H1 (cell line): ENCODE data around the gene MED12L. TPM values are rescaled to one million over a fixed set of nuclear protein-coding genes. Genes with fewer than 3 reads are reported as not detected.

Experiments used
- ATF2 ChIP-seq: IDR thresholded peaks from 2 replicates; pipeline ENCODE4 v1.6.1; 2012; ENCODE audit warnings: low read length, inconsistent platforms
- BCL11A ChIP-seq, 2 experiments: IDR thresholded peaks; one replicate each; pipeline ENCODE4 v1.6.1; 2011; ENCODE audit warnings: low read depth in 2 of 2, low read length in 2 of 2, mild to moderate bottlenecking in 2 of 2
- CHD2 ChIP-seq: IDR thresholded peaks from 2 replicates; pipeline ENCODE4 v1.6.1; 2012; ENCODE audit warnings: low read length, improper control_type of control experiment
- CTBP2 ChIP-seq: IDR thresholded peaks from 2 replicates; pipeline ENCODE4 v1.7.0; 2011; ENCODE audit warnings: borderline replicate concordance, mild to moderate bottlenecking, moderate library complexity, mixed read lengths, low read length; ENCODE audit not compliant: insufficient read depth, insufficient read length
- CTCF ChIP-seq, 3 experiments: IDR thresholded peaks; 1 replicate in 2 of 3; 2 replicates in 1 of 3; pipeline versions ENCODE4 v1.5.1 to v1.6.1; 2011; ENCODE audit warnings: low read length in 3 of 3, mild to moderate bottlenecking in 3 of 3, inconsistent platforms in 2 of 3, low read depth in 1 of 3, moderate library complexity in 1 of 3; ENCODE audit not compliant: insufficient read depth in 1 of 3; ENCODE audit errors: control extremely low read depth in 1 of 3
- EGR1 ChIP-seq: IDR thresholded peaks from 2 replicates; pipeline ENCODE4 v1.6.1; 2011; ENCODE audit warnings: low read depth, low read length, borderline replicate concordance
- EP300 ChIP-seq, 2 experiments: IDR thresholded peaks; 1 replicate in 1 of 2; 2 replicates in 1 of 2; pipeline ENCODE4 v1.6.1; 2011 to 2012; ENCODE audit warnings: low read depth in 2 of 2, low read length in 2 of 2, mild to moderate bottlenecking in 2 of 2, borderline replicate concordance in 1 of 2, inconsistent platforms in 1 of 2, moderate library complexity in 1 of 2
- JUN ChIP-seq: IDR thresholded peaks from 2 replicates; pipeline ENCODE4 v1.6.1; 2011; ENCODE audit warnings: low read depth, mild to moderate bottlenecking, improper control_type of control experiment, low read length
- JUND ChIP-seq: IDR thresholded peaks from 2 replicates; pipeline ENCODE4 v1.6.1; 2011; ENCODE audit warnings: mild to moderate bottlenecking, improper control_type of control experiment, low read length
- KDM1A ChIP-seq: fragments of 200-600, 300-600 bp; sonication (generic); IDR thresholded peaks from 2 replicates; pipeline ENCODE4 v1.7.1; 2016; ENCODE audit warnings: mild to moderate bottlenecking, low read length, borderline replicate concordance
- PHF8 ChIP-seq: fragments of 200-600 bp; sonication (generic); conservative IDR thresholded peaks from 2 replicates; pipeline ENCODE4 v1.7.1; 2012; ENCODE audit warnings: low read depth, mild to moderate bottlenecking, inconsistent platforms, low read length, moderate library complexity
- POLR2A ChIP-seq, 2 experiments: IDR thresholded peaks; 1 replicate in 1 of 2; 2 replicates in 1 of 2; pipeline ENCODE4 v1.6.1; 2011; ENCODE audit warnings: low read depth in 2 of 2, low read length in 2 of 2, mild to moderate bottlenecking in 2 of 2; ENCODE audit errors: control extremely low read depth in 1 of 2
- SP4 ChIP-seq: IDR thresholded peaks from 2 replicates; pipeline ENCODE4 v1.6.1; 2012; ENCODE audit warnings: low read length, inconsistent platforms
- SRF ChIP-seq: IDR thresholded peaks from 2 replicates; pipeline ENCODE4 v1.6.1; 2011; ENCODE audit warnings: mild to moderate bottlenecking, low read depth, low read length, moderate library complexity
- SUZ12 ChIP-seq: fragments of 200-600 bp; sonication (generic); IDR thresholded peaks from 2 replicates; pipeline ENCODE4 v1.6.1; 2012; ENCODE audit warnings: mild to moderate bottlenecking, inconsistent platforms, low read length, moderate library complexity, mixed read lengths
- TEAD4 ChIP-seq: IDR thresholded peaks from 2 replicates; pipeline ENCODE4 v1.6.1; 2012; ENCODE audit warnings: low read depth, low read length, inconsistent platforms, mixed read lengths
- USF2 ChIP-seq: IDR thresholded peaks from 2 replicates; pipeline ENCODE4 v1.6.1; 2011; ENCODE audit warnings: low read length, improper control_type of control experiment
- YY1 ChIP-seq: IDR thresholded peaks from 2 replicates; pipeline ENCODE4 v1.6.1; 2011; ENCODE audit warnings: low read depth, mild to moderate bottlenecking, low read length
- ZNF274 ChIP-seq: IDR thresholded peaks from 2 replicates; pipeline ENCODE4 v1.7.0; 2012; ENCODE audit warnings: low read length, borderline replicate concordance; ENCODE audit errors: extremely low read depth
- polyA plus RNA-seq, 7 experiments: library from polyadenylated mRNA; depleted of rRNA in 3 of 7; stranded (reverse) in 5 of 7; unstranded in 2 of 7; fragments of >200 nt in 5 of 7; fragments of 200-250 nt in 2 of 7; gene quantifications; 1 replicate in 5 of 7; 2 replicates in 1 of 7; 4 replicates in 1 of 7; pipeline versions ENCODE4 v1.2.1 to v1.2.3, GENCODE V29; 2011 to 2013; ENCODE audit warnings: missing spikeins in 2 of 7, mixed read lengths in 2 of 7
- total RNA-seq: library from RNA; stranded (reverse); fragmentation: NEBNext Ultra II Directional; extraction: Animal tissue kit (Norgen Biotek cat#: 25700); gene quantifications from 2 replicates; pipeline ENCODE4 v1.2.1, GENCODE V29; 2021

Gene MED12L
- total and polyA plus RNA-seq, 2 of the 8 experiments (the other 6 are each of a cell fraction or from before 2014, with no cell fraction given): 3.6 to 26.2 TPM

GRCh38 chr3:151085227-151085888 lies at the start of gene MED12L (continued):
- TF ChIP-seq BCL11A (IDR thresholded peaks at IDR 0.05; ENCODE audit: low read depth in 2 of 2, low read length in 2 of 2): no peak
- TF ChIP-seq YY1: peak; percentile 18
- no peak for TF ChIP-seq SRF
- no peak for TF ChIP-seq TEAD4
- TF ChIP-seq EP300 (IDR thresholded peaks at IDR 0.05; ENCODE audit: borderline replicate concordance in 1 of 2, low read depth in 2 of 2, low read length in 2 of 2): peak in 1 of 2 experiments; percentile 64; a peak in 1 of 3 replicates
- TF ChIP-seq EGR1: peak; percentile 52; the same call in 1 of the 2 replicates
- peak in 1 of 2 experiments; percentile 52; a peak in 1 of 3 replicates for TF ChIP-seq POLR2A (IDR thresholded peaks at IDR 0.05; ENCODE audit: control extremely low read depth in 1 of 2, low read depth in 2 of 2, low read length in 2 of 2)
- TF ChIP-seq PHF8: peak; percentile 52; the same call in 1 of the 2 replicates
- no peak for TF ChIP-seq ZNF274
- TF ChIP-seq SUZ12: no peak
- no peak for TF ChIP-seq KDM1A
- no peak for TF ChIP-seq JUN
- peak in 1 of 3 experiments; percentile 23; a peak in 1 of 4 replicates for TF ChIP-seq CTCF (IDR thresholded peaks at IDR 0.05; ENCODE audit: control extremely low read depth in 1 of 3, insufficient read depth in 1 of 3, low read depth in 1 of 3, low read length in 3 of 3)
- no peak for TF ChIP-seq SP4
- TF ChIP-seq JUND: peak; percentile 44; the same call in 1 of the 2 replicates
- TF ChIP-seq CHD2: no peak
- no peak for TF ChIP-seq CTBP2
- no peak for TF ChIP-seq USF2
- TF ChIP-seq ATF2: no peak
